Effector memory CD4-positive, alpha-beta T cell (primary cell): ENCODE measurements around the gene CACNA1D.

ENCODE experiments used
- DNase-seq, 3 donors: peaks; one replicate each; pipeline ENCODE4 v3.0.0-alpha.2; 2020
- H3K27ac ChIP-seq: 2 replicates; pipeline ENCODE4 v1.7.0; 2013; ENCODE audit warnings: mild to moderate bottlenecking, low read length, moderate library complexity; ENCODE audit not compliant: insufficient read depth, poor library complexity, severe bottlenecking
- H3K27me3 ChIP-seq: replicated peaks from 2 replicates; pipeline ENCODE4 v1.7.0; 2013; ENCODE audit warnings: mild to moderate bottlenecking, low read length; ENCODE audit not compliant: insufficient read depth, control insufficient read depth, poor library complexity, severe bottlenecking
- H3K36me3 ChIP-seq: 2 replicates; pipeline ENCODE4 v1.7.0; 2013; ENCODE audit warnings: mild to moderate bottlenecking, low read length, moderate library complexity; ENCODE audit not compliant: control insufficient read depth, insufficient read depth
- H3K4me1 ChIP-seq: 2 replicates; pipeline ENCODE4 v1.7.0; 2013; ENCODE audit warnings: low read length, mild to moderate bottlenecking; ENCODE audit not compliant: control insufficient read depth, insufficient read depth, poor library complexity, severe bottlenecking
- H3K4me3 ChIP-seq: 2 replicates; pipeline ENCODE4 v1.7.0; 2013; ENCODE audit warnings: low read length, low read depth, mild to moderate bottlenecking; ENCODE audit not compliant: insufficient read depth, poor library complexity, severe bottlenecking
- H3K9me3 ChIP-seq: 2 replicates; pipeline ENCODE4 v1.7.0; 2013; ENCODE audit warnings: mild to moderate bottlenecking, low read length, moderate library complexity; ENCODE audit not compliant: control insufficient read depth

CACNA1D gene

GRCh38 chr3:53763353-53763752 lies 268.9 kb downstream of the CACNA1D start:
- Histone ChIP-seq H3K27me3 (no peaks in the 10 kb centered on the region), H3K27ac (no peak overlapping the region), H3K36me3 (no peaks in the 10 kb centered on the region), H3K9me3 (no peaks in the 10 kb centered on the region), H3K4me3 (no peak overlapping the region), H3K4me1 (no peaks in the 10 kb centered on the region)
- DNase-seq: no peak

- no peaks in the 10 kb centered on the region for H3K36me3 ChIP-seq
- H3K4me3 ChIP-seq: no peak overlapping the region
- H3K27ac ChIP-seq: no peak overlapping the region
- DNase-seq: no peak
- H3K4me1 ChIP-seq: no peaks in the 10 kb centered on the region
- no peaks in the 10 kb centered on the region for H3K27me3 ChIP-seq
- H3K9me3 ChIP-seq: no peaks in the 10 kb centered on the region
These were observed 269.8 kb downstream of the CACNA1D start for GRCh38 chr3:53764026-53764775.

GRCh38 chr3:53765753-53766152 lies 271.3 kb downstream of the CACNA1D start:
- Histone ChIP-seq H3K27me3 (no peaks in the 10 kb centered on the region), H3K36me3 (no peaks in the 10 kb centered on the region), H3K4me1 (no peaks in the 10 kb centered on the region), H3K9me3 (no peaks in the 10 kb centered on the region), H3K4me3 (no peak overlapping the region), H3K27ac (no peak overlapping the region)
- DNase-seq: no peak

GRCh38 chr3:53766706-53767105 lies 272.3 kb downstream of the CACNA1D start:
- DNase-seq: no peak

GRCh38 chr3:53768478-53769459 lies 274.4 kb downstream of the CACNA1D start:
- Histone ChIP-seq H3K27me3 (no peaks in the 10 kb centered on the region), H3K4me3 (no peak overlapping the region), H3K4me1 (no peaks in the 10 kb centered on the region), H3K27ac (no peak overlapping the region), H3K9me3 (no peaks in the 10 kb centered on the region), H3K36me3 (no peaks in the 10 kb centered on the region)
- no peak for DNase-seq

More at GRCh38 chr3:53766706-53767105, 272.3 kb downstream of the CACNA1D start:
- no peak overlapping the region for H3K4me3 ChIP-seq
- no peaks in the 10 kb centered on the region for H3K9me3 ChIP-seq
- H3K36me3 ChIP-seq: no peaks in the 10 kb centered on the region
- no peaks in the 10 kb centered on the region for H3K4me1 ChIP-seq
- no peak overlapping the region for H3K27ac ChIP-seq
- no peaks in the 10 kb centered on the region for H3K27me3 ChIP-seq

DNA sequence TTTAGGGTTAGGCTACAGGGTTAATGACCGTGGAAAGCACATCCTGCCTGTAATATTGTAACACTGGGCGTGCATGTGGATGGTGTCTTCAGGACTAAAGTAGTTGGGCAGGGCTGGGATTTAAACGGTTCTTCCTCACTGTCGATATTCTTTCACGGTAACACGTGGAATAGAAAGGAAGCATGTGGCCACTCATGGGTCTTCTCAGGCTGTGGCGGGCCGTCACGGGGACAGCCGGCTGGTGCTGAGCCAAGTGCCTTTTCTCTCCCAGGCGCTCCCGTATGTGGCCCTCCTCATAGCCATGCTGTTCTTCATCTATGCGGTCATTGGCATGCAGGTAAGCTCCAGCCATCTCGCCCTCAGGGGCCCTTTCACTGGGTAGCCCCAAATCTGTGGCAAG lies 278.2 kb downstream of the CACNA1D start:
- Histone ChIP-seq H3K27ac (no peak overlapping the region), H3K9me3 (no peaks in the 10 kb centered on the region), H3K36me3 (no peaks in the 10 kb centered on the region), H3K4me1 (no peaks in the 10 kb centered on the region), H3K4me3 (no peak overlapping the region), H3K27me3 (no peaks in the 10 kb centered on the region)
- no peak for DNase-seq

- Histone ChIP-seq H3K4me1 (no peaks in the 10 kb centered on the region), H3K27ac (no peak overlapping the region), H3K36me3 (no peaks in the 10 kb centered on the region), H3K9me3 (no peaks in the 10 kb centered on the region), H3K27me3 (no peaks in the 10 kb centered on the region), H3K4me3 (no peak overlapping the region)
- no peak for DNase-seq
These were observed 278.6 kb downstream of the CACNA1D start for GRCh38 chr3:53773021-53773436.

GRCh38 chr3:53773611-53774368 lies 279.4 kb downstream of the CACNA1D start:
- Histone ChIP-seq H3K4me3 (no peak overlapping the region), H3K27ac (no peak overlapping the region), H3K4me1 (no peaks in the 10 kb centered on the region), H3K9me3 (no peaks in the 10 kb centered on the region), H3K27me3 (no peaks in the 10 kb centered on the region), H3K36me3 (no peaks in the 10 kb centered on the region)
- DNase-seq: no peak

DNA sequence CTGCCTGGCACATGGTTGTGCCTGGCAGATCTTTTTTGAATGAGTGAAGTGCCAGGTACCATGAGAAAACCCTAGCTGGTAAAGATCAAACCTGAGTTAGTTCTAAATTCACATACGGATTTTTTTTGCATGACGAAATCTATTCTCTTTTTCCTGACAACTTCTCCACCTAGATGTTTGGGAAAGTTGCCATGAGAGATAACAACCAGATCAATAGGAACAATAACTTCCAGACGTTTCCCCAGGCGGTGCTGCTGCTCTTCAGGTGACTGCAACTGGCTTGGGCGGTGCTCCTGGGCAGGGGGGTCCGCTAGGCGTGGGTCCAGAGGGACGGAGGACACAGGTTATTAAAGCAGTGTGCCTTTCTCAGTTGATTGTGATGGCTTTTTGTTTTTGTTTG lies 280.0 kb downstream of the CACNA1D start:
- H3K4me1 ChIP-seq: no peaks in the 10 kb centered on the region
- no peaks in the 10 kb centered on the region for H3K27me3 ChIP-seq
- DNase-seq: no peak
- no peak overlapping the region for H3K27ac ChIP-seq
- H3K9me3 ChIP-seq: no peaks in the 10 kb centered on the region
- H3K4me3 ChIP-seq: no peak overlapping the region
- H3K36me3 ChIP-seq: no peaks in the 10 kb centered on the region
